Esophagus muscularis mucosa (tissue), 4 donors: ENCODE measurements around the gene HSD17B1.

Source experiments
- CTCF ChIP-seq, 3 experiments: fragments of 200-600 bp in 2 of 3; fragments of 450-650 bp in 1 of 3; sonication (generic) in 2 of 3; IDR thresholded peaks; one replicate each; pipeline ENCODE4 v1.5.1; 2017 to 2019; ENCODE audit warnings: antibody characterized with exemption in 3 of 3, mild to moderate bottlenecking in 2 of 3, moderate library complexity in 1 of 3
- EP300 ChIP-seq: sonication (generic); formaldehyde crosslinking; IDR thresholded peaks from one replicate; pipeline ENCODE4 v1.6.1; 2017; ENCODE audit warnings: antibody characterized with exemption
- POLR2A ChIP-seq: fragments of 450-650 bp; IDR thresholded peaks from one replicate; pipeline ENCODE4 v1.6.1; 2017; ENCODE audit warnings: antibody characterized with exemption, moderate library complexity, mild to moderate bottlenecking, low read depth
- POLR2AphosphoS5 ChIP-seq, 2 donors: sonication (generic); formaldehyde crosslinking; IDR thresholded peaks; one replicate each; pipeline ENCODE4 v1.6.1; 2017; ENCODE audit warnings: antibody characterized with exemption in 2 of 2

DNA sequence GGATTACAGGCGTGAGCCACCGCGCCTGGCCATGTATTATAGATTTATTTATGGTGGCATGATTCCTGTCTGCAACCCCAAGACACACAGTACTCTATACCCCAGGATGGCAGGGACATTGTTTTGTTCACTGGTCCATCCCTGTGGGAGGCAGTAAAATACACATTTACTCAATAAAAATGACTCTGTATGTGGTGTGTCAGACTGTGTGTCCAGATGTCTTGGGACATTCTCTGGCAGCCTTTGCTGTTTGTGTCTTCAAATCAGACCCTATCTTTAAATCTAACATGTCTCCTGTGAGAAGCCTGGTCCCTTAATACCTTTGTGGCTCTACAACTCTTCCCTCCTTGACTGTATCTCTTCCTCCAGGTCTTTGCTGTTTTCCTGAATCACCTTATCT is 7.5 kb downstream of the HSD17B1 start:
- TF ChIP-seq POLR2AphosphoS5 (IDR thresholded peaks at IDR 0.05): no peak
- TF ChIP-seq CTCF (IDR thresholded peaks at IDR 0.05): no peak
- TF ChIP-seq EP300: no peak
- no peak for TF ChIP-seq POLR2A
